HG02642 (cell line): Measurements from ENCODE around the gene PFKFB2.

Experiments
- ATAC-seq: cut with Tn5 transposase; IDR thresholded peaks from one replicate; pipeline ENCODE4 v1.9.1; 2021; ENCODE audit warnings: mild to moderate bottlenecking; ENCODE audit not compliant: unreplicated experiment, poor library complexity

The PFKFB2 gene

GRCh38 chr1:207021139-207021861 lies 31.8 kb upstream of the PFKFB2 start:
- ATAC-seq = no peak

- no peak for ATAC-seq
Measured at GRCh38 chr1:207021876-207022596, 31.0 kb upstream of the PFKFB2 start.

DNA sequence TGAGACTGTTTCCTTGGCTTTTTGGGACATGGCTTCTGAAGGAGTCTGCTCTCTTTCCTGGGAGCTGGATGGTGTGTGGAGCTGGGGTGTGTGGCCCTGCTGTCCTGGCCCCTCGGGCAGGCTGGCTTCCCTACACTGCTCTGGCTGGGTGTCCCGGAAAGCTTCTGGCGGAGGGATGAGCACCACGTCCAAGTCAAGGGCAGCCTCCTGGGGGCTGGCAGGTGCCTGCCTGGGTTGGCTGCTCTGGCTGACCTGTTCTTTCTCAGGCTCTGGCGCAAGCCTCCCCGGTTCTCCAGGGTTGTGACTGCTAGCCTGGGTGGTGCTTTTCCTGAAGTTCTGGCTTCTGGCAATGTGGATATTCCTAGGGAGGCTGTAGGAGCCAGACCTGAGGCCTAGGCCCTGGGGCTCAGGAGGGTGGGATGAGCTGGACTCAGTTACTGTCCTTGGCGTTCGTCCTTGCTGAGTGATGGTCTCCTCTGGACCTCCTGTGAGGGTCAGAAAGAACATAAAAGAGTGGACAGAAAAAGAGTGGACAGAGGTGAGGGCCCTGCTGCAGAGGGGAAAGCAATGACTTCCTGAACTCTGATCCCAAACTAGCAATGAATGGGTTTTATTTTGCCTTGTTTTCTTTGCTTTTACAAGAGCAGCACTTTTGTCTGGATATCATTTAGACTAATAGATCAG lies 29.9 kb upstream of the PFKFB2 start:
- no peak for ATAC-seq

GRCh38 chr1:207024202-207025145 lies 28.6 kb upstream of the PFKFB2 start:
- ATAC-seq = no peak

DNA sequence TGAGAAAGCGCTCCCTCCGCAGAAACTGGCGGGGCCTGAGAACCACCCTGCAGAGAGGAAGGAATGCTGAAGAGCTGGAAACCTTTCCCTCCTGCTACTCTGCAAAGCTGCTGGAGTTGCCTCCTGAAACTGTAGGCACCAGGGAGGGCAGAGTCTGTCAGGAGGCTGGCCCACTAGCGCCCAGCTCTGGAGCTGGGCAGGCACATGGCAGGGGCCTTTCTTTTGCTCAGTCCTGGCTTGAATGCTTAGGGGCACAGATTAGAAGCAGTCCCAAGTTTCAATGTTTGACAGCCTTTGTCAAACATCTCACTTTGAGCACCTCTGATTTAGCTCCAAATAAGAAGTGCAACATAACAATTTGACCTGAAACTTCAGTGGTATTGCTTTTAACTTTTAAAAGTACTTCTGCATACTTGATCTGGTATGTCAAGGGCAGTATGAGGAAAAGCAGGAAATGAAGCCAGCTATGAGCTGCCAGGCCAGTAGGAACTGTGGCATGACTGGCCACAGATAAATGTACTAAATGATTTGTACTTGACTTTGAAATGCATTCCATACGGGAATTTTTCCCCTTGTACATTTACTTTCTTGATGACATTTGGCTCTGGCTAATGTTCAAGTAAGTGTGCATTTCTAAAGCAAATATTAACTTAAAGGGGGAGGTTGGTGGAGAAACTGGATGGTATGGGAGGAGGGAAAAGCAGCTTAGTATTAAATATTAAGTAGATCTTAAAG lies 27.8 kb upstream of the PFKFB2 start:
- ATAC-seq = no peak

GRCh38 chr1:207026104-207026534 lies 27.0 kb upstream of the PFKFB2 start:
- no peak for ATAC-seq

- ATAC-seq = no peak
Measured at GRCh38 chr1:207027206-207027777, 25.8 kb upstream of the PFKFB2 start.

GRCh38 chr1:207027921-207028320 lies 25.2 kb upstream of the PFKFB2 start:
- no peak for ATAC-seq

- ATAC-seq = no peak
Measured at GRCh38 chr1:207028884-207029650, 24.0 kb upstream of the PFKFB2 start.

- ATAC-seq = no peak
Measured at GRCh38 chr1:207029701-207030521, 23.2 kb upstream of the PFKFB2 start.

DNA sequence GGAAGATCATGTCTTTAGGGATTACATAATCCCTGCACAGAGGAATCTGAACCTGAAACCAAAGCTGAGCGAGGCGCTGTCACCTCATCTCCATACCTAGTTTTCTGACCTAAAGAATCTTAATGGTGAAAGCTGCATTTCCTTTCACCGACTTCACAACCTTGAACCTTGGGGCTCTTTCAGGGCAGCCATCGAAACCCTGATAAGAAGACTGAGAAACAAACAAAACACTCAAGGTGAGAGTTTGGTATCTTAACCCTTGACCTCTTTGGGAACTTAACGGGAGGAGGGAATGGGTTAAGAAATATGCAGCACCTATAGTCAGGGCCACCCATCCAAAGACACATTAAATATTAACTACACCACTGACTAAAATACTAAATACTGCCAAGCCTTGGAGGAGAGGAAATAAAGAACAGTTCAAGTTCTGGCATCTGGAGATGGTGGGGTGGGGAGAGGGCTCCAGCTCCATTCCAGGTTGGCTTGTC lies 22.5 kb upstream of the PFKFB2 start:
- no peak for ATAC-seq

- ATAC-seq = no peak
Measured at GRCh38 chr1:207031016-207031415, 22.1 kb upstream of the PFKFB2 start.

- no peak for ATAC-seq
Measured at GRCh38 chr1:207031632-207032264, 21.3 kb upstream of the PFKFB2 start.

DNA sequence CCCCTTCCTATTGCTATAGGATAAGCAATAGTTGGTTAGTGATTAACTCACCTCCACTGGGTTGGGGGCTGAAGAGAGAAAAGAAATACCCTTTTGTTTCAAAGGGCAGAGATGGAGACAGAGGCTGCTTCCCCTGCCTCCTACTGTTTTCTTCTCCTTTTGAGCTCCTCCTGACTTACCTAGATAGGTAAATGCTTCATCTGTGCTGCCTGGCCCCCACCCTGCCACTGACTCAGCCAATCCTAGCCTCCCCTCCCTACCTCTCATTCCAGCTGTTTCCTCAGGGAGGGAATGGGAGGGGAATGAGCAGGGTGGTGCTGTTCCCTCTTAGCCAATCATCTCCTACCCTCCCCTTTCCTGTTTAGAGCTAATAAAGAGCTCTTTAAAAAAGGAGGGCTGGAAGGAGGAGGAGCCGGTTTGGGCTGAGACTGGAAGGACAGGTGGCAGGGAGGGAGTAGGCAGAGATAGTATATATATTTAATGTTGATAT lies 20.5 kb upstream of the PFKFB2 start, which contains the start of gene C1orf116:
Gene C1orf116 (minus strand): TSS at position 229 of the 490 bp plus-strand sequence. CDS start 5,158 bp downstream, outside the sequence.
- no peak for ATAC-seq

DNA sequence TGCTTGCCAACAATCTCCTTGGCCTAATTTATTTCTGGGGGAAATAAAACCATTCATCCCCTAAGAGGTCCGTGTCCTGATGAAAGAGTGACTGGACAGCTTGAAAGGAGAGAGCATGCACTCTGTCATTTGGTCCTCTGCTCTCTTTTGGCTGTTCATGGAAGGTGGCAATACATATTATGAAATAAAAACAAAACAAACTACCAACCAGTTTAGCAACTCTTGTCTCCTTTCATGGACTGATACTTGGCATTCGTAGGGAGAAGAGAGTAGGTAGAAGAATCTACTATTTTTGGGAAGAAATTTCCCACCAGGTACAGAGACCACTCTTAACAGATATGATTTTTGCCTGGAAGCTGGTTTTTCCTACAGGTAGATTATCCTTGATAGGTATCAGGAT lies 19.8 kb upstream of the PFKFB2 start:
- ATAC-seq = no peak

- ATAC-seq = no peak
Measured at GRCh38 chr1:207034208-207034607, 18.9 kb upstream of the PFKFB2 start.

- no peak for ATAC-seq
Measured at GRCh38 chr1:207034998-207035397, 18.1 kb upstream of the PFKFB2 start.
